ENCODE results near the gene POU2F1. TPM values are rescaled to one million over a fixed set of nuclear protein-coding genes. Genes with fewer than 3 reads are reported as not detected.

The POU2F1 gene
- polyA plus RNA-seq, 1 donor from 2014 or later, result 10.9 TPM

- H2AFZ ChIP-seq (ENCODE audit: low read depth, low read length), result no peak overlapping the region
Measured at GRCh38 chr1:167467752-167468151, 247.1 kb downstream of the POU2F1 start.

DNA sequence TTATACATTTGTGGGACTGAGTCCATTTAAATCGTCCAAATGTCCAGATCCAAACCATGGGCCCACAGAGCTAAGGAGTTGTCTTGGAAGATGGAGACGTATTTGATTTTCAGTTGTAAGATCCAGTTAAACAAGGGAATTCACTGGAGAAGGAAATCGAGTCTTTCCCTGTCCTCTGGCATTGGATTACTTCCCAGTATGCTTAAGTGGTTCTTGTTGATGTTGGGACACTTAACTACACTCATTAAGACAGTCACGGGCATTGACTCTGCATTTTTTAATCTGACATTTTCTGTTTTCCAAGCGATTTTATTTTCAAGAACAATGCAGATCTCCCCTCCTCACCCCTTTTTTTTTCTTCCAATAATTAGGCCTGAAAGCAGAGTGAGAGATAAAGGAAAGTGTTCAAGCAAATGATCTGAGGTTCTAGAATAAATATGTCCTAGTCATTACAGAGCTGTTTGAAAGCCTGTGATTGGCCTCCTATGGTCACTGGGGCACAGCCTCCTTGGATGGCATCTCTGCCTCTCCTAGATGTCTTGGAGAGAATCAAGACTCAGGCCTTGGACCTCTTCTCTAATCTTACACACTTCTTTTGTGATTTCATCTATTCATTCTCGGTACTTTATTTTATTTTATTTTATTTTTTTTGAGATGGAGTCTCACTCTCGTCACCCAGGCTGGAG lies 248.7 kb downstream of the POU2F1 start:
- TF ChIP-seq EZH2 (IDR thresholded peaks at IDR 0.05; ENCODE audit: borderline replicate concordance, insufficient read depth, low read length, poor library complexity, severe bottlenecking), result no peak
- no peak for TF ChIP-seq TAF1 (IDR thresholded peaks at IDR 0.05; ENCODE audit: low read depth)
- no peak for TF ChIP-seq MXI1 (conservative IDR thresholded peaks at IDR 0.05; ENCODE audit: poor library complexity, severe bottlenecking)
- TF ChIP-seq SMC3 (conservative IDR thresholded peaks at IDR 0.05; ENCODE audit: poor library complexity), result no peak
- TF ChIP-seq RAD21 (conservative IDR thresholded peaks at IDR 0.05), result no peak
- no peak for TF ChIP-seq POLR2AphosphoS5 (IDR thresholded peaks at IDR 0.05)
- TF ChIP-seq REST (IDR thresholded peaks at IDR 0.05; ENCODE audit: borderline replicate concordance), result no peak
- TF ChIP-seq, protein P1, sequence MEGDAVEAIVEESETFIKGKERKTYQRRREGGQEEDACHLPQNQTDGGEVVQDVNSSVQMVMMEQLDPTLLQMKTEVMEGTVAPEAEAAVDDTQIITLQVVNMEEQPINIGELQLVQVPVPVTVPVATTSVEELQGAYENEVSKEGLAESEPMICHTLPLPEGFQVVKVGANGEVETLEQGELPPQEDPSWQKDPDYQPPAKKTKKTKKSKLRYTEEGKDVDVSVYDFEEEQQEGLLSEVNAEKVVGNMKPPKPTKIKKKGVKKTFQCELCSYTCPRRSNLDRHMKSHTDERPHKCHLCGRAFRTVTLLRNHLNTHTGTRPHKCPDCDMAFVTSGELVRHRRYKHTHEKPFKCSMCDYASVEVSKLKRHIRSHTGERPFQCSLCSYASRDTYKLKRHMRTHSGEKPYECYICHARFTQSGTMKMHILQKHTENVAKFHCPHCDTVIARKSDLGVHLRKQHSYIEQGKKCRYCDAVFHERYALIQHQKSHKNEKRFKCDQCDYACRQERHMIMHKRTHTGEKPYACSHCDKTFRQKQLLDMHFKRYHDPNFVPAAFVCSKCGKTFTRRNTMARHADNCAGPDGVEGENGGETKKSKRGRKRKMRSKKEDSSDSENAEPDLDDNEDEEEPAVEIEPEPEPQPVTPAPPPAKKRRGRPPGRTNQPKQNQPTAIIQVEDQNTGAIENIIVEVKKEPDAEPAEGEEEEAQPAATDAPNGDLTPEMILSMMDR (IDR thresholded peaks at IDR 0.05; ENCODE audit: poor library complexity, severe bottlenecking), result no peak
- TF ChIP-seq EP300 (conservative IDR thresholded peaks at IDR 0.05; ENCODE audit: poor library complexity, severe bottlenecking), result no peak
- Histone ChIP-seq H3K79me2 (replicated peaks; ENCODE audit: insufficient read depth, low read length) (no peaks in the 10 kb centered on the region), H3K4me3 (ENCODE audit: low read length) (no peak overlapping the region), H3K4me2 (ENCODE audit: low read length) (no peak overlapping the region), H3F3A (ENCODE audit: insufficient read depth, low read length, poor library complexity, severe bottlenecking) (no peaks in the 10 kb centered on the region), H3K27ac (ENCODE audit: low read length) (no peak overlapping the region), H4K20me1 (ENCODE audit: insufficient read depth) (no peaks in the 10 kb centered on the region), H3K9me3 (ENCODE audit: low read length) (no peaks in the 10 kb centered on the region), H3K9me2 (ENCODE audit: insufficient read depth, low read length) (no peaks in the 10 kb centered on the region), H3K9ac (ENCODE audit: low read length) (no peak overlapping the region), H2AFZ (ENCODE audit: low read depth, low read length) (no peak overlapping the region), H3K27me3 (ENCODE audit: insufficient read depth, low read depth, low read length) (no peaks in the 10 kb centered on the region), H3K36me3 (ENCODE audit: insufficient read depth, low read length) (no peaks in the 10 kb centered on the region)

More at GRCh38 chr1:167467752-167468151, 247.1 kb downstream of the POU2F1 start:
- H3F3A ChIP-seq (ENCODE audit: insufficient read depth, low read length, poor library complexity, severe bottlenecking), result no peaks in the 10 kb centered on the region
- no peaks in the 10 kb centered on the region for H3K27me3 ChIP-seq (ENCODE audit: insufficient read depth, low read depth, low read length)
- H3K36me3 ChIP-seq (ENCODE audit: insufficient read depth, low read length), result no peaks in the 10 kb centered on the region
- H3K27ac ChIP-seq (ENCODE audit: low read length), result no peak overlapping the region
- no peaks in the 10 kb centered on the region for H3K9me3 ChIP-seq (ENCODE audit: low read length)
- H3K4me3 ChIP-seq (ENCODE audit: low read length), result no peak overlapping the region
- no peaks in the 10 kb centered on the region for H4K20me1 ChIP-seq (ENCODE audit: insufficient read depth)
- H3K9ac ChIP-seq (ENCODE audit: low read length), result no peak overlapping the region
- no peaks in the 10 kb centered on the region for H3K79me2 ChIP-seq (replicated peaks; ENCODE audit: insufficient read depth, low read length)
- TF ChIP-seq POLR2AphosphoS5 (IDR thresholded peaks at IDR 0.05) (no peak), REST (IDR thresholded peaks at IDR 0.05; ENCODE audit: borderline replicate concordance) (no peak)
- H3K4me2 ChIP-seq (ENCODE audit: low read length), result no peak overlapping the region
- no peaks in the 10 kb centered on the region for H3K9me2 ChIP-seq (ENCODE audit: insufficient read depth, low read length)
